ENCODE measurements around the gene STK11IP.

Gene STK11IP

DNA sequence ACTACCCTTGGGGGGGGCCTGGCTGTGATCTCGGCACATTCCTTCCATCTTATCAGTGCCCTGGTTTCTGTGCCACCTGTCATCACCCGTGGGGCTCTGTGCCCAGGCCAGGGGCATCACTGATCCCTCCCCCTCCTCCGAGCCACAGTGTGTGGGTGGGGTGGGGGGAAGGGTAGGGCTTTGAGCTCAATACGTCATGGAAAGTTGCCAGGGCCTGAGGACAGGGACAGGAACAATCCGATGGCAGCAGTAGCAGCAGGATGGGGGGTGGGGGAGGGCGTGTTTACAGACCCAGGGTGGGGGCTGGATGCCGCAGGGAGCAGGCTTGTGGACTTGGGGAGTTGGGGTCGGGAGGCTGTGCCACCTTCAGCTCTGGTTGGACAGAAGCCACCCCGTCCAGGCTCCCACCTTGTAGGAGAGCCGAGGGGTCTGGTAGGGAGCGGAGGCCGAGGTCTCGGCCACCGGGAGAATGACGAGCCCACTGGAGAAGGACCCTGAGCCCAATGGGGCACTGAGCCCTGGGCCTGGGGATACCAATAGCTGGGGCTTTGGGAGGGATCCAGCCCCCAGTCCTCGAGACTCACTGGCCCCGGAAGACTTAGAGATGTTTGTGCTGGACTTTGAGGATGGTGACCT lies 33.2 kb downstream of the STK11IP start:
- no peak overlapping the region for H2AFZ ChIP-seq (ENCODE audit: low read depth, low read length, severe bottlenecking)
- no peak overlapping the region for H3K4me2 ChIP-seq (ENCODE audit: low read depth, low read length, poor library complexity, severe bottlenecking)
- no peaks in the 10 kb centered on the region for H3K36me3 ChIP-seq (ENCODE audit: low read length)
- no peaks in the 10 kb centered on the region for H3K27me3 ChIP-seq (ENCODE audit: low read length)
- H3K79me2 ChIP-seq (ENCODE audit: insufficient read depth, low read length): no peaks in the 10 kb centered on the region
- no peaks in the 10 kb centered on the region for H3F3A ChIP-seq (ENCODE audit: insufficient read depth)
- no peaks in the 10 kb centered on the region for H3K9me2 ChIP-seq (replicated peaks; ENCODE audit: insufficient read depth, low read length)
- H3K9ac ChIP-seq (ENCODE audit: low read length): no peak overlapping the region
- no peak overlapping the region for H3K4me3 ChIP-seq (ENCODE audit: insufficient read depth, low read length, poor library complexity, severe bottlenecking)
- no peak overlapping the region for H3K27ac ChIP-seq (ENCODE audit: low read depth, low read length)
- TF ChIP-seq, protein P1, sequence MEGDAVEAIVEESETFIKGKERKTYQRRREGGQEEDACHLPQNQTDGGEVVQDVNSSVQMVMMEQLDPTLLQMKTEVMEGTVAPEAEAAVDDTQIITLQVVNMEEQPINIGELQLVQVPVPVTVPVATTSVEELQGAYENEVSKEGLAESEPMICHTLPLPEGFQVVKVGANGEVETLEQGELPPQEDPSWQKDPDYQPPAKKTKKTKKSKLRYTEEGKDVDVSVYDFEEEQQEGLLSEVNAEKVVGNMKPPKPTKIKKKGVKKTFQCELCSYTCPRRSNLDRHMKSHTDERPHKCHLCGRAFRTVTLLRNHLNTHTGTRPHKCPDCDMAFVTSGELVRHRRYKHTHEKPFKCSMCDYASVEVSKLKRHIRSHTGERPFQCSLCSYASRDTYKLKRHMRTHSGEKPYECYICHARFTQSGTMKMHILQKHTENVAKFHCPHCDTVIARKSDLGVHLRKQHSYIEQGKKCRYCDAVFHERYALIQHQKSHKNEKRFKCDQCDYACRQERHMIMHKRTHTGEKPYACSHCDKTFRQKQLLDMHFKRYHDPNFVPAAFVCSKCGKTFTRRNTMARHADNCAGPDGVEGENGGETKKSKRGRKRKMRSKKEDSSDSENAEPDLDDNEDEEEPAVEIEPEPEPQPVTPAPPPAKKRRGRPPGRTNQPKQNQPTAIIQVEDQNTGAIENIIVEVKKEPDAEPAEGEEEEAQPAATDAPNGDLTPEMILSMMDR (IDR thresholded peaks at IDR 0.05; ENCODE audit: insufficient read depth, low read length, poor library complexity, severe bottlenecking): no peak
- no peak for TF ChIP-seq EZH2phosphoT487 (conservative IDR thresholded peaks at IDR 0.05; ENCODE audit: low read length)
- no peaks in the 10 kb centered on the region for H4K20me1 ChIP-seq (ENCODE audit: low read depth, low read length)
- no peaks in the 10 kb centered on the region for H3K9me3 ChIP-seq (ENCODE audit: insufficient read depth, low read length)

DNA sequence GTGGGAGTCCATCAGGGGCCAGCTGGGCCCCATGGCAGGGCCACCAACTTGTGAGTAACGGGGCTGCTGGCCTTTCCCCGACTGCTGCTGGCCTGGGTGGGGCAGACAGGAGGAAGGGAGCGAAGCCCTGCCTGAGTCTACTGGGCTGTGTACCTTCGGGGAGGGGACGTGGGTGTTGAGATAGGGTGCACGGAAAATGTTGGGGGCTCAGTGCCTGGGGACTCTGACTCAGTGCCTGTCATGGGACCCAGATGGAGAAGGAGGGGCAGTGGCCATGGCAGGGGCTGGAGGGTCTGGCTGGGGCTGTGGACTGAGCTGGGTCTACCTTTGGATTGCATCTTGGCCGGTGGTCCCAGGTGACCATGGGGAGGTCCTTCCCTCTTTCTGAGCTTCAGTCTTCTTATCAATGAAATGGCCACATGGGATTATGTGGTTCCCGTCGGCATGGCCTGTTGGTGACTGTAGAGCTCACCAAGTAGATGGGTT lies 33.8 kb downstream of the STK11IP start:
- no peak overlapping the region for H3K4me3 ChIP-seq (ENCODE audit: insufficient read depth, low read length, poor library complexity, severe bottlenecking)

DNA sequence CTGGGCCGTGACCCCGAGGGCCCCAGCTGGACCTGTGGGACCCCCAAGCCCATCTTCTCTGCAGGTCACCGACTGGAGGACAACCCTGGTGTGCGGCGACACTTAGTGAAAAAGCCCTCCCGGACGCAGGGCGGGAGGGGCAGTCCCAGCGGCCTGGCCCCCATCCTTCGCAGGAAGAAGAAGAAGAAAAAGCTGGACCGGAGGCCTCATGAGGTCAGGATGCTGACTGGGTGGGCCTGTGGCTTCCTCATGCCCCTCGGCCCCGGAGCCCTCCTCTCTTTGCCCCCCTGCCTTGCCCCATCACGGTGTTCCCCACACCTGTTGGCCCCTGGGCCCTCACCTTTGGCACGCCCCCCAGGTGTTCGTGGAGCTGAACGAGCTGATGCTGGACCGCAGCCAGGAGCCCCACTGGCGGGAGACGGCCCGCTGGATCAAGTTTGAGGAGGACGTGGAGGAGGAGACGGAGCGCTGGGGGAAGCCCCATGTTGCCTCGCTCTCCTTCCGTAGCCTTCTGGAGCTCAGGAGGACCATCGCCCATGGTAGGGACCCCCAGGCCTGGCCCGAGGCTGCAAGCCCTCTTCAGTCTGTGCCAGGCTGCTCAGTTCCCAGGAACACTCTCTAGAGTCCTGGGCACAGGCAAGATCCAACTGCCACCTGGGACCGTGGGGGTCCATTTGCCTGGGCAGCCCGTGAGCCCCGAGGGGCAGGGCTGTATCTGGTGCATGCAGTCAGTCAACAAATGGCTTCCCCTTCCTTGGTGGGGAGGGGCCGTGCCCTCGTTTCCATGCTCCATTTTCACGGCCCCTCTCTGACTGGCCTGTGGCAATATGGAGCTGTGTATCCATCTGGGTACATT lies 34.5 kb downstream of the STK11IP start:
- no peak for TF ChIP-seq EZH2phosphoT487 (conservative IDR thresholded peaks at IDR 0.05; ENCODE audit: low read length)
- TF ChIP-seq, protein P1 (IDR thresholded peaks at IDR 0.05; ENCODE audit: insufficient read depth, low read length, poor library complexity, severe bottlenecking): no peak
- Histone ChIP-seq H3K4me3 (ENCODE audit: insufficient read depth, low read length, poor library complexity, severe bottlenecking) (no peak overlapping the region), H3K36me3 (ENCODE audit: low read length) (no peaks in the 10 kb centered on the region), H3K9me3 (ENCODE audit: insufficient read depth, low read length) (no peaks in the 10 kb centered on the region), H3F3A (ENCODE audit: insufficient read depth) (no peaks in the 10 kb centered on the region), H3K4me2 (ENCODE audit: low read depth, low read length, poor library complexity, severe bottlenecking) (no peak overlapping the region), H3K9me2 (replicated peaks; ENCODE audit: insufficient read depth, low read length) (no peaks in the 10 kb centered on the region), H3K27me3 (ENCODE audit: low read length) (no peaks in the 10 kb centered on the region), H4K20me1 (ENCODE audit: low read depth, low read length) (no peaks in the 10 kb centered on the region), H3K9ac (ENCODE audit: low read length) (no peak overlapping the region), H3K79me2 (ENCODE audit: insufficient read depth, low read length) (no peaks in the 10 kb centered on the region), H3K27ac (ENCODE audit: low read depth, low read length) (no peak overlapping the region), H2AFZ (ENCODE audit: low read depth, low read length, severe bottlenecking) (no peak overlapping the region)

More for the DNA sequence above, 33.8 kb downstream of the STK11IP start:
- no peak overlapping the region for H3K27ac ChIP-seq (ENCODE audit: low read depth, low read length)
- H3K9ac ChIP-seq (ENCODE audit: low read length): no peak overlapping the region
- no peak for TF ChIP-seq EZH2phosphoT487 (conservative IDR thresholded peaks at IDR 0.05; ENCODE audit: low read length)
- TF ChIP-seq, protein P1 (IDR thresholded peaks at IDR 0.05; ENCODE audit: insufficient read depth, low read length, poor library complexity, severe bottlenecking): no peak
- H4K20me1 ChIP-seq (ENCODE audit: low read depth, low read length): no peaks in the 10 kb centered on the region
- H3K36me3 ChIP-seq (ENCODE audit: low read length): no peaks in the 10 kb centered on the region
- H3K9me3 ChIP-seq (ENCODE audit: insufficient read depth, low read length): no peaks in the 10 kb centered on the region
- no peak overlapping the region for H2AFZ ChIP-seq (ENCODE audit: low read depth, low read length, severe bottlenecking)
- no peaks in the 10 kb centered on the region for H3F3A ChIP-seq (ENCODE audit: insufficient read depth)
- no peaks in the 10 kb centered on the region for H3K27me3 ChIP-seq (ENCODE audit: low read length)
- H3K4me2 ChIP-seq (ENCODE audit: low read depth, low read length, poor library complexity, severe bottlenecking): no peak overlapping the region
- H3K79me2 ChIP-seq (ENCODE audit: insufficient read depth, low read length): no peaks in the 10 kb centered on the region
- no peaks in the 10 kb centered on the region for H3K9me2 ChIP-seq (replicated peaks; ENCODE audit: insufficient read depth, low read length)
